K562 (cell line): Measurements from ENCODE around the gene GFI1B. TPM values are rescaled to one million over a fixed set of nuclear protein-coding genes. Genes with fewer than 3 reads are reported as not detected.

ENCODE experiments used
- ATAC-seq: fragments of 200-7000 bp; cut with Tn5 transposase; 3 replicates; pipeline ENCODE4 v1.9.1; 2020; ENCODE audit warnings: moderate library complexity
- BruUV-seq: library from RNA; stranded (reverse); fragments of 400-500 nt; replicated peaks from 2 replicates; lab custom pipeline; 2021; lab: Mats Ljungman, UMichigan
- CTCF ChIA-PET: fragments of 300-600 bp; formaldehyde crosslinking; extraction: SDS; loops from one replicate; lab custom pipeline; 2021; ENCODE audit warnings: low intra/inter-chr PET ratio; lab: Yijun Ruan, JAX
- POLR2A ChIA-PET: fragments of 300-600, 350-650 bp; sonication (Branson Sonifier 250); formaldehyde crosslinking; extraction: SDS; loops from one replicate; lab custom pipeline; 2021; ENCODE audit warnings: antibody characterized with exemption, inconsistent platforms; lab: Yijun Ruan, JAX
- DNase-seq, 4 experiments: peaks; one replicate each; pipeline versions ENCODE4 v3.0.0 to v3.0.0-alpha.2; 2011 to 2018; ENCODE audit warnings: low spot score in 3 of 4, mixed read lengths in 3 of 4; ENCODE audit errors: extremely low read depth in 1 of 4
- FAIRE-seq: peaks from 2 replicates; lab custom pipeline; 2011; peaks lifted over from hg19 to GRCh38; lab: Jason Lieb, UNC
- H2AFZ ChIP-seq: 2 replicates; pipeline ENCODE4 v1.6.0; 2011; ENCODE audit warnings: low read depth, low read length, control low read depth, inconsistent platforms
- H3K27ac ChIP-seq: fragments of 200-600 bp; 3 replicates; pipeline ENCODE4 v1.8.0; 2011; ENCODE audit warnings: low read depth, mild to moderate bottlenecking, control low read depth, inconsistent platforms, low read length, moderate library complexity, mixed read lengths; ENCODE audit errors: extremely low read depth
- H3K27me3 ChIP-seq, 2 experiments: fragments of 300-600 bp in 1 of 2; 2 replicates in 1 of 2; 3 replicates in 1 of 2; pipeline versions ENCODE4 v1.6.0 to v1.8.0; 2011; ENCODE audit warnings: inconsistent platforms in 2 of 2, low read length in 2 of 2, mild to moderate bottlenecking in 1 of 2, mixed read lengths in 1 of 2, moderate library complexity in 1 of 2; ENCODE audit not compliant: control insufficient read depth in 2 of 2, insufficient read depth in 2 of 2
- H3K36me3 ChIP-seq: fragments of 300-600 bp; 3 replicates; pipeline ENCODE4 v1.8.0; 2011; ENCODE audit warnings: mild to moderate bottlenecking, low read length, inconsistent platforms; ENCODE audit not compliant: control insufficient read depth, insufficient read depth
- H3K4me1 ChIP-seq, 2 experiments: fragments of 200-600 bp in 1 of 2; replicated peaks in 1 of 2; 2 replicates in 1 of 2; 3 replicates in 1 of 2; pipeline versions ENCODE4 v1.5.1 to v1.8.0; 2011; ENCODE audit warnings: inconsistent platforms in 2 of 2, low read length in 2 of 2, mild to moderate bottlenecking in 1 of 2, mixed read lengths in 1 of 2, moderate library complexity in 1 of 2; ENCODE audit not compliant: control insufficient read depth in 2 of 2, insufficient read depth in 2 of 2
- H3K4me2 ChIP-seq: 2 replicates; pipeline ENCODE4 v1.6.1; 2011; ENCODE audit warnings: low read length, control low read depth, inconsistent platforms, mixed read lengths; ENCODE audit not compliant: insufficient read depth
- H3K4me3 ChIP-seq: fragments of 200-600 bp; sonication (generic), shearing (Covaris generic); 2 replicates; pipeline ENCODE4 v1.5.1; 2016; ENCODE audit warnings: control low read depth, inconsistent platforms
- H3K79me2 ChIP-seq: fragments of 200-600 bp; 3 replicates; pipeline ENCODE4 v1.8.0; 2011; ENCODE audit warnings: low read length, inconsistent platforms; ENCODE audit not compliant: control insufficient read depth, insufficient read depth
- H3K9ac ChIP-seq, 2 experiments: 2 replicates each; pipeline versions ENCODE4 v1.6.0 to v1.6.1; 2011; ENCODE audit warnings: low read depth in 2 of 2, low read length in 2 of 2, control low read depth in 1 of 2, inconsistent platforms in 1 of 2, mild to moderate bottlenecking in 1 of 2, mixed read lengths in 1 of 2; ENCODE audit not compliant: insufficient read depth in 1 of 2
- H3K9me1 ChIP-seq: one replicate; pipeline ENCODE4 v1.6.0; 2011; ENCODE audit warnings: inconsistent platforms, mild to moderate bottlenecking, low read length, moderate library complexity; ENCODE audit not compliant: control insufficient read depth, insufficient read depth
- H3K9me3 ChIP-seq: replicated peaks from 2 replicates; pipeline ENCODE4 v1.5.1; 2011; ENCODE audit warnings: low read depth, low read length, inconsistent platforms; ENCODE audit not compliant: control insufficient read depth, insufficient read depth
- H4K20me1 ChIP-seq: replicated peaks from 2 replicates; pipeline ENCODE4 v1.6.1; 2011; ENCODE audit warnings: low read length, inconsistent platforms, mixed read lengths; ENCODE audit not compliant: control insufficient read depth, insufficient read depth
- BCOR ChIP-seq: fragments of 450-650 bp; IDR thresholded peaks from 2 replicates; pipeline ENCODE4 v1.6.1; 2016
- CHD1 ChIP-seq: fragments of 200-600 bp; sonication (generic); IDR thresholded peaks from one replicate; pipeline ENCODE4 v1.6.1; 2012; ENCODE audit warnings: mild to moderate bottlenecking, moderate library complexity, low read length, inconsistent platforms
- CTBP1 ChIP-seq: fragments of 450-650 bp; IDR thresholded peaks from 2 replicates; pipeline ENCODE4 v1.6.1; 2016; ENCODE audit warnings: borderline replicate concordance
- FOXJ2 ChIP-seq: fragments of 200-800 bp; sonication (Bioruptor generic); IDR thresholded peaks from 2 replicates; pipeline ENCODE4 v1.6.1; 2016; ENCODE audit warnings: missing genetic modification characterization, missing compliant biosample characterization
- FOXK2 ChIP-seq, 2 experiments: fragments of 450-650 bp; IDR thresholded peaks in 1 of 2; conservative IDR thresholded peaks in 1 of 2; 2 replicates each; pipeline ENCODE4 v1.6.1; 2016; ENCODE audit warnings: low read depth in 2 of 2, mild to moderate bottlenecking in 1 of 2
- GABPB1 ChIP-seq: sonication (generic); formaldehyde crosslinking; IDR thresholded peaks from 2 replicates; pipeline ENCODE4 v1.8.0; 2022; ENCODE audit warnings: mild to moderate bottlenecking, missing genetic modification reagents
- REST ChIP-seq, 2 experiments: fragments of 450-650 bp; formaldehyde crosslinking in 1 of 2; IDR thresholded peaks; 2 replicates each; pipeline versions ENCODE4 v1.4.0 to v1.6.1; 2014 to 2020; ENCODE audit warnings: mild to moderate bottlenecking in 2 of 2, borderline replicate concordance in 1 of 2, low read depth in 1 of 2
- TCFL5 ChIP-seq: fragments of 250-450 bp; sonication (Bioruptor Pico); conservative IDR thresholded peaks from 2 replicates; pipeline ENCODE4 v1.6.1; 2021; ENCODE audit warnings: mild to moderate bottlenecking, moderate library complexity, matching md5 sums
- ZC3H4 ChIP-seq: sonication (generic); formaldehyde crosslinking; IDR thresholded peaks from 2 replicates; pipeline ENCODE4 v1.9.0; 2021; ENCODE audit warnings: missing genetic modification reagents, borderline replicate concordance
- ZFX ChIP-seq: sonication (generic); formaldehyde crosslinking; IDR thresholded peaks from 2 replicates; pipeline ENCODE4 v1.8.0; 2022; ENCODE audit warnings: mild to moderate bottlenecking, missing genetic modification reagents, moderate library complexity
- ZNF12 ChIP-seq: sonication (generic); formaldehyde crosslinking; IDR thresholded peaks from 2 replicates; pipeline ENCODE4 v1.4.0; 2020; ENCODE audit warnings: mild to moderate bottlenecking, missing genetic modification reagents
- WGBS: fragments of 100-300 bp; shearing (Covaris generic); methylation state at CpG from one replicate; pipeline ENCODE4 v1.1.6; 2016; ENCODE audit warnings: low coverage, mixed read lengths; ENCODE audit not compliant: insufficient coverage; ENCODE audit errors: missing lambda C conversion rate; 5-methylcytosine and 5-hydroxymethylcytosine counted together
- in situ Hi-C: fragments of 300-500 bp; cut with MboI; formaldehyde crosslinking; loops from 4 replicates; pipeline ENCODE4 v1.15.0; 2018; ENCODE audit warnings: inconsistent platforms, mixed read lengths
- intact Hi-C: fragments of 100-400 bp; cut with micrococcal nuclease; formaldehyde crosslinking; loops from 2 replicates; pipeline ENCODE4 v1.14.2; 2022
- polyA plus RNA-seq, 8 experiments: library from polyadenylated mRNA; depleted of rRNA in 4 of 8; stranded (reverse) in 5 of 8; unstranded in 3 of 8; fragments of >200 nt; fragmentation: Nextera tagmentation in 2 of 8; fragmentation: Illumina TruSeq in 1 of 8; extraction: Ambion mirVana in 2 of 8; extraction: Trizol in 1 of 8; gene quantifications; 2 replicates each; pipeline versions ENCODE4 v1.2.1 to v1.2.3, GENCODE V29; 2011 to 2014; ENCODE audit warnings: inconsistent platforms in 1 of 8, missing spikeins in 1 of 8
- total RNA-seq, 7 experiments: library from RNA; depleted of rRNA in 6 of 7; stranded (reverse); fragments of >200 nt in 6 of 7; fragmentation: Illumina TruSeq in 2 of 7; extraction: Trizol in 2 of 7; gene quantifications; 2 replicates each; pipeline versions ENCODE4 v1.2.1 to v1.2.3, GENCODE V29; 2011 to 2021; ENCODE audit warnings: low replicate concordance in 1 of 7

The GFI1B gene
- total and polyA plus RNA-seq, 9 of the 15 experiments (the other 6 are each of a cell fraction or from before 2014, with no cell fraction given): 8.0 to 75.7 (median 34.5) TPM

GRCh38 chr9:133014696-133015095, 36.2 kb downstream of the GFI1B start (continued):
- TF ChIP-seq FOXK2 (conservative IDR thresholded peaks at IDR 0.05 in 1 of 2, IDR thresholded peaks at IDR 0.05 in 1 of 2; ENCODE audit: low read depth in 2 of 2) (peak; percentile 35 to 40; a peak in 1 of 4 replicates), FOXJ2 (tag) (no peak)

- peaks cover 27 to 36% of the 10 kb centered on the region in 2 experiments; a peak in 4 of 5 replicates for H3K4me1 ChIP-seq
- H3K4me2 ChIP-seq: no peak overlapping the region
- no peak for DNase-seq
- H3K9me3 ChIP-seq: no peaks in the 10 kb centered on the region
- no peak overlapping the region for H3K9ac ChIP-seq
- no peak for FAIRE-seq
- no peak overlapping the region for H3K27ac ChIP-seq
- POLR2A ChIA-PET: interaction anchor here (0.6 kb wide), 1 partner anchor 26 kb away, joined by 3 read pairs; no protein-coding TSS in a partner anchor
- no TSS peak for BruUV-seq
- no peaks in the 10 kb centered on the region for H3K27me3 ChIP-seq
- in situ Hi-C loops: no loop called here
- intact Hi-C loops: no loop called here
- no peaks in the 10 kb centered on the region for H4K20me1 ChIP-seq
- WGBS: 86% methylated on average over 25 of the region's 26 CpGs
- CTCF ChIA-PET: interaction anchor here (0.5 to 1.8 kb wide), 3 partner anchors 46 to 681 kb away, joined by 3 to 13 read pairs (median 5); partner anchors contain the start of gene GFI1B
- H3K4me3 ChIP-seq: no peak overlapping the region
- no peak for ATAC-seq
- H2AFZ ChIP-seq: peak overlapping the region; percentile 4; the same call in 1 of the 2 replicates
- peaks cover 4% of the 10 kb centered on the region; the same call in 2 of the 3 replicates for H3K36me3 ChIP-seq
- no peaks in the 10 kb centered on the region for H3K9me1 ChIP-seq
- H3K79me2 ChIP-seq: peaks cover 3% of the 10 kb centered on the region; the same call in 2 of the 3 replicates
- TF ChIP-seq BCOR: no peak
- TF ChIP-seq GABPB1 (CRISPR knock-in tag): no peak
- TF ChIP-seq TCFL5: no peak
- no peak for TF ChIP-seq CHD1
- TF ChIP-seq ZNF12: no peak
- TF ChIP-seq REST (IDR thresholded peaks at IDR 0.05; ENCODE audit: borderline replicate concordance): no peak
- TF ChIP-seq REST (CRISPR knock-in tag; IDR thresholded peaks at IDR 0.05; ENCODE audit: low read depth): no peak
- no peak for TF ChIP-seq ZC3H4 (CRISPR knock-in tag)
- no peak for TF ChIP-seq CTBP1
- TF ChIP-seq ZFX (CRISPR knock-in tag): no peak
These were observed 44.8 kb downstream of the GFI1B start for GRCh38 chr9:133023117-133023890.
